ENCODE data around the gene ROR2.

Gene ROR2

DNA sequence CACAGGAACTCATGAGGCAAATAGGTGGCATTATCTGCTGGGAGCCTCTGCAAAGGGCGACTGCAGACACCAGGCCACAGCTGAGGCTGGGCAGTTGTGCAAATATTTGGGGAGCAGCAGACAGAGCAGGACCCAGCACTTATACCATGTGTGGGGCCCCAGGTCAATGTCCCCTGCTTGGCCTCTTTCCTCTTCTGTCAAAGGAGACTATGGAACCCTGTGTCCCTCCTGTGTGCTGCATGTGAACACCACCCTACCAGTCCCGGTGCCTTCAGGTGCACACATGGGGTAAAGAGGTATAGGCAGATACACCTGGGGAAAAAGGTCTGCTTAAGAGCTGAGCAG, 50.8 kb downstream of the ROR2 start:
- DNase-seq, result no peak

DNA sequence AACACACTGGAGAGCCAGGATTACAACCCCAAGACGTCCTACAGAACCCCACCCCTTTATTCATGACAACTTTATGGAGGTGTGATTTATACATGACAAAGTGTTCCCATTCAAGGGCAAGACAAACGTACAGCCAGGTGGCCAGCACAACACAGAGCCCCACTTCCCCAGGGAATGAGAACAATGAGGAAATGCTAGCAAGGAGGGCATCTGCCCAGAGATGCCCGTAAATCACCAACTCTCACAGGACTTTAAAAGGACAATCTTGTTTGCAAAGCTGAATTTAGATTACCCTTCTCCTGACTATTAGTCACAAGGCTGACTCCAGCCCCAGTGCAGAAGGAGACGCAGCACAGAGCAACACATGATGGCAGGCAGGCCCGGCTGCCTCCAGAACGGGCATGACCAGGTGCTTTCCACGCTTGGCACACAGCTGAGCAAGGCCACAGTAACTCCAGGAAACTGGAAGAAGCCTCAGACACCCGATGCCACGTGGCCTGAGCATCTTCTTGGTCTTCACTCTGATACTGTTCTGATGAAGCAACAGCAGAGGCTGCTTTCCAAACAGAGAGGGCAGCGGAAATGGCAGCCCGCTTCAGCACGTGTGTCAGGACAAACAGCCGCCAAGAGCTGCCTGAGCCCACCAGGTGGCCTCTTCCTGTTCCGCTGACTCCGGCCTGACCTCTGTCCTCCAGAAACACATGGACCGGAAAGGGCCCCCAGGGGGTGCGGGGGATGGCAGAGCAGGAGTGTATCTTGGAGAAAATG, 51.4 kb downstream of the ROR2 start:
- no peak for DNase-seq

DNA sequence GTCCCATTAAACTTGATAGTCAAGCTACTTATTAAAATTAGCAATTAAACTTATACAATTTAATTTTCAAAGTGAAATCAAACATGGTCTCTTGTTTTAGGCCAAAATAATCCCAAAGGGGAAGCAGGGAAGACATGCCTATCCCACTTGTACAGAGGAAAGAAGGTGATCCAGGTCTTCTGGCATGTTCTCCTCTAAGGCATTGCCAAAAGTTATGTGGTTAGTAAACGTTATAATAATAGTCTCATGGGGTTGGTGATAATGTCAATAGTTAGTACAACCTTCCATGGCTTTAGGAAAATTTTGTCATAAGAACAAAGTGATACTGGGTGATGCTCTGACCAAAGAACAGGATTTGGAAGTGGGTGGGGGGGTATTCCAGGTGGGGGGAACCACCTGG, 52.8 kb downstream of the ROR2 start:
- no peak for DNase-seq

DNA sequence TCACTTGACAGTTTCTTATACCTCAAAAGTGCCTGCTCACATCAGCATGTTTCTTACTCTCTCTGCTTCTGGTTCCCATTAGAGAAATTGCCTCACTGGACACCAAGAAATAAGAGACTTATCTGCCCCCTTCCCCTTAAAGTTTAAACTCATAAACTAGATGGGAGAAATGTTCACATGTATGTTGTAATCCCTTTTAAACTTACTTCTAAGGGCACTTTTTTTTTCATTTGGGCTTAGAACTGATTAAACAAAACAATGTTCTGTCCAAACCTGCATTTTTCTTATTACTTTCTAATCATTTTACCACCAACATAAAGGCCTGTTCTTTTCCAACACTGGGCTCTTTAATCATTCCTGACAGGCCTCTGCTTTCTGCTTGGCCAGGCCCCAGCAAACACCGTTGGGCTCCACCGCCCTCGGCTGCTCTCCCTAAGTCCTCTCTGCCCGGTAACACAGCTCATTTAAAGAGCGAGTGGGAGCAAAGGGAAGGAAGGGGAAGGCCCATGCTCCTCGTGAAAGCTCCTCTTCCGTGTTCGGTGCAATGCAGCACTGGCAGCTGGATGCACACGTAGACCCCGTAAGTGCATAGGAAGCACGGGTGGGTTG, 53.4 kb downstream of the ROR2 start:
- DNase-seq, result no peak

DNA sequence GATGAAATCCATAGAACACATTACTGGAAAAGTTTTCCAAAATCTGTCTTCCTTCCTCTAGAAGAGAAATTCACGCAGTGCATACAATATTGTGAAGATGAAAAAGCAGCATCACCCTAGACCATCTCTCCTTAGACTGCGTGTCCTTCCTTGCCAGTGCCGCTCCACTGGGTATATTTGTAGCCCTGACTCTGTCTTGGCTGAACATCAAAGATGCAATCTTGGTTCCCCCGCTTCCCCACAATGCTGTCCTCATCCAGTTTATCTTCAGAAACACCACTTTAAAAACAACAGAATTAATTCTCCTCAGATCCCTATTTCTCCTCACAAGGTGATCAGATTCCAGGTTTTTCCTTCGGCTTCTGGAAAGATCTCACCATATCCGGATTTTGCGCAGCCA, 53.9 kb downstream of the ROR2 start:
- no peak for DNase-seq

DNA sequence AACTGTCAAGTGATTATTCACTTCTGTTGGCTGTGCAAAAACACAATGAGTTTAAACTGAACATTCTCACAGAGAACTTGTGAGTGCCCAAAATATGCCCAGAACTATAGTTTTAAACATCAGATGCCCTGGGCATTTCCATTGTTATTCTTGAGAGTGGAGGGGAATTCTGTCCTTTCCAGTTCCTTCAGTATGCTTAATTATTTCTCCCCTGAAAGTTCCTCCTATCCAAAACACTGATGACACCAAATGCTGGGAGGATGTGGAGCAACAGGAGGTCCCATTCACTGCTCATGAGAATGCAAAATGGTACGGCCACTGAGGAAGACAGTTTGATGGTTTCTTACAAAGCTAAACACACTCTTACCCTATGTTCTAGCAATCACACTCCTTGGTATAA, 55.5 kb downstream of the ROR2 start:
- no peak for DNase-seq

DNA sequence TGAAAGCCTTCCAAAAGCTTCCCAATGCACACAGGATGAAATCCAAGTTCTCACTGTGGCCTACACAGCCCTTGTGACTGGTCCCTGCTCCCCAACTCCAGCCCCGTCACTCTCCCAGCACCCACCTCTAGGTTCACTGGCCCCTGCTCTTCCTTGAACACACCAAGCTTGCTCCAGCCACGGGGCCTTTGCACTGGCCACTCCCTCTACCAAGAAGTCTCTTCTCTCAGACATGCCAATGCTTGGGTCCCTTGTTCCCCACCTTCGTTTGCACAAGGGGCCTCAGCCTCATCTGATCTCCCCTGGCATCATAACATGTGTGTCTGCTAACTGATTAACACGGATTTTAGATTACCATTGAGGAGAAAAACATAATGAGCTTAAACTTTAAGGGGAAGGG, 56.0 kb downstream of the ROR2 start:
- no peak for DNase-seq

DNA sequence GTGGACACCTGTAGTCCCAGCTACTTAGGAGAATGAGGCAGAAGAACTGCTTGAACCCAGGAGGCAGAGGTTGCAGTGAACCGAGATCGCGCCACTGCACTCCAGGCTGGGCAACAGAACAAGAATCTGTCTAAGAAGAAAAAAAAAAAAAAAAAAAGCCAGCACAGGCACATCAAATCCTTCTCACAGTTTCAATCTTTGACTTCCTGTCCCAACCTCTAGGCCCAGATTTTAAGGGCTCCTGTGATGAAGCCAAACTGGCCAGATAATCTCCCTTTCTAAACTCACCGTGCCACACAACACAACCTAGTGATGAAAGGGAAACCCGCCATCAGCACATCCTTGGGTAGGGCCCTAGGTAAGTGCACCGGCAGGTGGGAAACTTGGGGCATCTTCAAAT, 58.1 kb downstream of the ROR2 start:
- no peak for DNase-seq

DNA sequence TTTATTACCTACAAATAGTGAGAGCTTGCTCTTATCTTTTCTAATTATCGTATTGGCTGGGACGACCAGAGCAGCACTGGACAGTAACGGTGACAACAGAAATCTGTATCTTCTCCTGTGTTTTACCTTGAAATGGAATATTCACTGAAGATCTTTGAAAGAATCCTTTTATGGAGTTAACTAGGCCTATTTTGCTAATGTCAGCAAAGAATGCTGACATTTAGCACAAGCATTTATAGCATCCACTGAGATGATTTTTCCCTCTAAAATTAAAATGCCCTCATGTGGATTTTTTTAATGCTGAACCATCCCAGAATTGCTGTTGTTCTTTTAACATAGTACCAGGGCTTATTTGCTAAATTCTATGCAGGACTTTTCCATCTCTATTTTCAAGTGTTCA, 59.4 kb downstream of the ROR2 start:
- DNase-seq, result no peak

DNA sequence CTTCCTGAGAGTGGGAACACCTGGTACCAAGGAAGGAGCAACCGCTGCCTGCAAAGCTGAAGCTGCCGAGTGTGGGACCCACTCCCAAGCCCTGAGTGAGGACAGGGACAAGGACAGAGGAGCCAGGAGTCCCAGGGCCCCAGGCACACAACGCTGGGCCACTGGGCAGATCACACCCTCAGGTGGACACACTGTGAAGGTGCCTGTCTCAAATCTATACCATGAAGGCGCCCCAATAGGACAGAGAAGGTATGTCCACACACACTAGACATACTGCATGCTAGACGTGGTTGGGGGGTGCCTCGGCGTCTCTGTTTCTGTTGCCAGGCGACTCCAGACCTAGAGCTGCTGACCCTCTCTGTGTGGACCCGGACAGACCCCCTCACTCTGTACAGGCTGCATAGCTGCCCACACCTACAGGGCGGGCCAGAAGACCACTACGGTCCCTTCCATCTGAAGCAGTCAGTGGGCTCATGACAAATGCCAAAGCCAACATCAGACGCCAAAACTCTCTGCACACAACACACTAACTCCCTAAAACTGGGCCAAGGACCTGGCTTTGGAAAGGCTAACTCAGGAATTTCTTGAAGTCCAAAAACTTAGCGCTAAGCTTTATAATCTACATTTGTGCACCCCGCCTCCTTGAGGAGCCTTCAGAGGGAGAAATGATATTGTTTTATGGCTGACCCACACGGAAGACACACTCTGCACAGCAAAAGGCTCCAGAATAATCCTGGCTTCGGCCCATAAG, 60.7 kb downstream of the ROR2 start:
- no peak for DNase-seq

DNA sequence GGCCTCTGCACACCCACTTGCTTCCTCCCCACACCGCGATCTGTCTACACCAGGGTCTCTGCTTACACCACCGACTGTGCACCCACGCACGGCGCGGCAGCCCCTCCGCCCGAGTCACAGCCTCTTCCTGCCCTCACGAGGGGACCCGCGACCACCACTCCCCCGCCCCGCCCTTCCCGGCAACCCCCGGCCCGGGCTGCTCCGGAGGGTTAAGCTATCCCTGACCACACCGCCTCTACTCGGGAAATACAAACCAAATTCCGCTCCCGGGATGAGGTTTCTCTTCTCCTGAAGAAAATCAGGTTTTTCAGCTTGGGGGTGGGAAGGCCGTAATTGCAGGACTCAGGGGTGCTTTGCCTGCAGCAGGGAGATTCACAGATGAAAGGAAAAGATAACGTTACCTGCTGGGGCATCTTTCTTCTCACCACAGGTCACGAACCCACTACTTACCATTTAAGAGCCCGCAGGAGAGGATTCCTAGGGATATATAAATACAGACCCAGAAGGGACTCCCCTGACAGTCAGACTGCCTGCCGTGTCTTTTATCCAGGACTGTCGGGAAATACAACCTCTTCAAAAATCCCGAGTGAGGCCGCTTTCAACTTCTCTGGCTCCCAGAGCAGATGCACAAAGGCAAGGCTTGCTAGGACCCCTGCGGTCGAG, 63.5 kb downstream of the ROR2 start:
- no peak for DNase-seq

DNA sequence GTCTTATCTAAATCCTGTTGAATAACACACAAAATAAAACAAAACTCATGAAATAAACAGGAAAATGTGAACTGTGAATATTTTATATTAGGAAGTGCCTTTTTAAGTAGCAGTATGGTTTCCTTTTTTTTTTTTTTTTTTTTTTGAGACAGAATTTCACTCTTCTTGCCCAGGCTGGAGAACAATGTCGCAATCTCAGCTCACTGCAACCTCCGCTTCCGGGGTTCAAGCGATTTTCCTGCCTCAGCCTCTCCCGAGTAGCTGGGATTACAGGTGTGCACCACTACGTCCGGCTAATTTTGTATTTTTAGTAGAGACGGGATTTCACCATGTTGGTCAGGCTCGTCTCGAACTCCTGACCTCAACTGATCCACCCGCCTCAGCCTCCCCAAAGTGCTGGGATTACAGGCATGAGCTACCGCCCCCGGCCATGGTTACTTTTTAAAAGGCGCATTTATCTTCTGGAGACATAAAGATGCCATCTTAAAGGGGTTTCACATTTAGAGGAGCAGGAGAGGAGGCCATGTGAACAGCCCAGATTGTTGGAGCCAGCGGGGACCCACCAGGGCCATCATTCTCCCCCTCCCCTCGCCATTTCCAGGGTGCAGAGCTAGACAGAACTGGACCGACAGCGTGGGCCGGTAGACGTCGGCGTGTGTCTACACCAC, 64.1 kb downstream of the ROR2 start:
- no peak for DNase-seq

DNA sequence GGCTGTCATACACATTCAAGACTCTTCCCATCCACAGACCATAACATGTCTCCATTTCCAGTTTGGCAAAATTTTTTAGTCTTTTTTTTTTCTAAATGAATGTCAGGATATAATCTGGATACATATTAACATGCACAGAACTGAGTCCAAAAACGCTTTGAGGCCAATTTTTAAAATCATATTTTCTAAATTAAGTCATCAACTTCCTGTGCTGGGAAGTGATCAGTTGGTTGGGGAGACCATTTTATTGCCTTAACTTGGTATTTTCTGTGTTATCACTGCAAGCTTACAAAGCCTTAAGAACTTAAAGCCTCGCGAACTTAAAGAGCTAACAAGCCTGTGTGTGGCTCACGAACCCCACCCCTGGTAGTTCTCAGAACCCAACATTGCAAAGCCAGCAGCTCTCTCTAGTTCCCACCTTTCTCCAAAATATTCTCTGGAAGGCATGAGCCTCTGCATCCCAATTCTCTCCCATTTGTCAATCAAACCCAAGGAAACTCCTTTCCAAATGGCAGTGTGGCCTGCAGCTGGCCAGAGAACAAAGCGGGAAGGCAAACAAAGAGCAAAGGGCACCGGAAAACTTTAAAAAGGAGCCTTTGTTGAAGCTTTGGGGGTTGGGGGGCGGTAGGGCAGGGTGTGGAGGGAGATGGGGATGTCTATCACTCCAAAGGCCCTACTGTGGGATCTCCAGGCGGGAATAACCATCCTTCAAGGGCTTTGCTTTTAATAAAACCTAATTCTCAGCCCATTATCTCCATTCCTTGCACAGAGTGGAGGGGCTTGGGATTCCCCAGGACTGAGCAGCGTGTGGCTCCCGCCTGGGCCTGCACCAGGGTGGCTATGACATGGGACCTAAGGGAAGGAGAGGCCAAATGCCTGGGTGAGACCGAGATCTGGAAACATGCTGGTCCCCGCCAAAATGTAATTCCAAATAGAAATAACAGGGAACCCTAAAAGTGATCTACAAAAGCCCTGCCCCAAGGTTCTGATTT, 65.0 kb downstream of the ROR2 start:
- no peak for DNase-seq

DNA sequence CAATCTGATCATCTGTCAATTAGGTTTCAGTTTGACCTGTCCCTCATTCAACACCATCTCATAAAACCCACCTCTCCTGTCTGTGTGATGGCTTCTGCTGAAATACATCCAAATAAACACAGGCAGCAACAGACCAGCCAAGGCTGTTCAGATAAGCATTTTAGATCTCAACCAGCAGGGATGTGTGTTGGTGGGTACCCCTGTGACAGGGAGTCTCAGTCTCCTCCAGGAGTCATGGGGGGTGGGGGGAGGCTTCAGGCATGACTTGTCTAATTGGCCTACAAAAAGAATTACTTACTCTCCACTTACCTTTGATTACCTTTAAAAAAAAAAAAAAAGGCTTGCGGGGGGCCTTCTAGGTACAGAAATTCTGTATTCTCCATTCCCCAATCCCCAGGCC, 65.9 kb downstream of the ROR2 start:
- no peak for DNase-seq

DNA sequence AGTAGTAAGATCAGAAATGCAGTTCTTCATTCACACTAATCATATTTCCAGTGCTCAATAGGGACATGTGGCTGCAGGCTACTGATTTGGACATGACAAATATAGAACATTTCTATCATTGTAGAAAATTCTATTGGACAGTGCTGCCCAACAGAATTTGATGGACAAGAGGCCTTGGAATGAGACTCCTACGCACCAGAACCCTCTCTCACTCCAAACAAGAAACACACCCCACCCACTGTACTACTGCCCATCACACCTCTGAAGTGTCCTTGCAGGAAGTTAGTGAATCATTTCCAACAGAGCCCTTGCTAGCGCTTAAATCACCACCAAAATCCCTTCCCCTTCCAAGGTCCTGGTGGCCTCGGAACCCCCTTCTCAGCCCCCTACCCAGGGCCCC, 66.5 kb downstream of the ROR2 start:
- no peak for DNase-seq

DNA sequence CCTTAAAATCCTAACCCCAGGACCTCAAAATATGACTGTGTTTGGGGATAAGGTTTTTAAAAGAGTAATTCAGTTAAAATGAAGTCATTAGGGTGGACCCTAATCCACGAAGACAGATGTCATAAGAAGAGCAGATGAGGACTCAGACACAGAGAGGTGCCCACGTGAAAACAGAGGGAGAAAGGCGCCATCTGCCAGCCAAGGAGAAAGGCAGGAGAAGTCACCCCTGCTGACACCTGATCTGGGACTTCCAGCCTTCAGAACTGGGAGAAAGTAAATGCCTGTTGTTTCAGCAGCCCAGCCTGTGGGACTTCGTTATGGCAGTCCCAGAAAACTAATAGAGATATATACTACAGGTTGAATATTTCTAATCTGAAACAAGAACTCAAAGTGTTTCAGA, 67.4 kb downstream of the ROR2 start:
- no peak for DNase-seq

DNA sequence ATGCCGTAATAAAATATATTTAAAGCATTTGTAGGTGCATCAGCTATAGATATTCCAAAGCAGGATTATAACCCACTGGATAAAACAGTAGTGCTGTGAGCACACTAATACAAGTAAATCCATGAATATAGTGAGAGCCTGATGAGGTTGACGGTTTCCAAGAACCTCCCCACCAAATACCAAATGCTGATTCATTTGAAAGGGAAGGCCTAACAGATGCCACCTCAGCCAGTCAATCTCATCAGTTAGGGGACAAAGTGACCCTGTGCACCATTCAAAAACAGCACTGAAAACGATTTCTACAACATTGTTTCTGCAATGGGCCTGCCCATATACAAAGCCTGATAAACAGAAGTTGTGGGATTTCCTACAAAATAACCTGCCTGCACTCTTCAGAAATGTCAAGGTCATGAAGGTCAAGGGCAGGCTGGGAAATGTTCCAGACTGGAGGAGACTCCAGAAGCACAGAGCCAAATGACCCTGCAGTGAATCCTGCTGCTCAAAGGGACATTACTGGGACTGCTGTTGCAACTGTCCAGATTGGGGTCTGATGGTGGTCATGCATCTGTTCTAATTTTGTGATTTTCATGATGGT, 69.6 kb downstream of the ROR2 start:
- DNase-seq, result no peak

DNA sequence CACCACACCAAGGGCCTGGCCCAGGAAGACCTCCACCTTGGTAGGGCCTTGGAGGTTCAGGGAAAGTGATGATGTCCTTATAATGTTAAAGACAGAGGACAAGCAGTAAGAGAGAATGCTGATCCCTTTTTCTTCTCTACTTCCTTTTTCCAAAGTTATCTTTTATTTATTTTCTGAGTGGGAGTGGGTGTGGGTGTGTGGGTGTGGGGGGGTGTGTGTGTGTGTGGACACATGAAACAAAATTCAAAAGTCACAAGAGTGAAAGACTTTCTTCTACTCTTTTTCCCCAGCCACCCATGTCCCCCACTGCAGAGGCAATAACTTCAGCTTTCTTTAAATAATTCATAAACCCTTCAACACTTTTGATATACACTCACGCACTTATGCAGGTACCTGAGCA, 70.8 kb downstream of the ROR2 start:
- no peak for DNase-seq

DNA sequence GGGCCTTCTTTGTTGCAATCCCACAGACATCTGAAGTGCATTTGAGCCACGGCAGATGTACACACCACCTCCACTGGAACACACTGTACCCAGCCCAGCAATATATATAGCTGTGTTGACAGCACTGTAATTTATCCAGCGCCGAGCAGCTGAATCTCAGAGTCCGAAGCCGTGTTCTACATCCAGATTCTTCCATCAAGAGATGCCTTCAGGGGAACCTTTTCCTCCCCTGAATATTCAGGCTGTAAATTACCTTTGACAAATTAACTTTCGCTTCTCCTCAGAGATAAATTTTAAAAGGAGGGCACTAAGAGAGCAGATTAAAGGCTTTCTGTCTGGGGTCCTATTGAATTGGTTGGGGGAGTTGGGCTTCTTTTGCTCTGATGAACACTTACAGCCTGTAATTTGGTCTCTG, 76.4 kb downstream of the ROR2 start:
- DNase-seq, result no peak

DNA sequence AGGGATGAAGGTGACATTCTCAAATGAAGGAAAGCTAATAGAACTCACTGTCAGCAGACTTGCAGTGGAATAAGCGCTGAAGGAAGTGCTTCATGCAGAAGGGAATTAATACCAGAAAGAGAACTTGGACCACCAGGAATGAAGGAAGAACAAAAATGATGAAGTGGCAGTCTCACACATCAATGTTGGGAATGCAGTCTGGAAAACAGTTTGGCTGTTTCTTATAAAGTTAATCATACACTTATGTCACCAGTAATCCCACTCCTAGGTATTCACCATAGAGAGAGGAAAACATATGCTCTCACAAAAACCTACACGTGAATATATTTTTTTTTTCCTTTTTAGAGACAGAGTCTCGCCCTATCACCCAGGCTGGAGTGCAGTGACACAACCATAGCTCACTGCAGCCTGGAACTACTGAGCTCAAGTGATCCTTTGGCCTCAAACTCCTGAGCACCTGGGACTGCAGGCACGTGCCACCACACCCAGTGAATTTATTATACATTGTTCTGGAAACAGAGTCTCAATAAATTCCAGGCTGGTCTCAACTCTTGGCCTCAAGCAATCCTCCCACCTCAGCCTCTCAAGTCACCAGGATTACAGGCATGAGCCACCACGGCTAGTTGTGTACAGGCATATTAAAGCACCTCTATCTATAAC, 81.2 kb downstream of the ROR2 start:
- no peak for DNase-seq

DNA sequence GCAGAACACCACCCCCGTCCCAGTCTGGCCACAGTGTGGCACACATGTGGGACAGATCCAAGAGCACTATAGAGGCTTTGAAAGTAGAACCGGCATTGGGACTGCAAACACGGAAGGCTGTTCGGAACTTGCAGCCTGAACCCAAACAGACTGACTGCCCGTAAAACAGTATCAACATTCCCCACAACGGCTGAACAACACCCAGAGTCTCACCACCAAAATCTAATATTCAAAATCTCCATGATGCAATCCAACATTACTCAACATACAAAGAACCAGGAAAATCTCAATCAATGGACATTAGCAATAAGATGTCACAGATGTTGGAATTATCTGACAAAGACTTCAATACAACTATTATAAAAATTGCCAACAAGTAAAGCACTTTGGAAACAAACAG, 82.3 kb downstream of the ROR2 start:
- no peak for DNase-seq
